Right cardiac atrium (tissue), 5 donors: ENCODE measurements around the gene VGF. TPM values are rescaled to one million over a fixed set of nuclear protein-coding genes. Genes with fewer than 3 reads are reported as not detected.
"Not testable (repeated sequence)": the region's sequence is repeated elsewhere in the genome, so short reads cannot be mapped to it uniquely, and the experiment has no call there.

Experiments
- ATAC-seq, 2 donors: fragments of 200-7000 bp; cut with Tn5 transposase; one replicate each; pipeline versions ENCODE4 v1.8.0 to v1.9.1; 2020; ENCODE audit warnings: moderate library complexity in 2 of 2, mild to moderate bottlenecking in 1 of 2
- DNase-seq, 3 donors: peaks; one replicate each; pipeline ENCODE4 v3.0.0-alpha.2; 2020
- H3K27ac ChIP-seq: one replicate; pipeline ENCODE4 v1.5.1; 2013; ENCODE audit warnings: mild to moderate bottlenecking, low read length, control low read depth, moderate library complexity
- H3K27me3 ChIP-seq: one replicate; pipeline ENCODE4 v1.6.1; 2013; ENCODE audit not compliant: control insufficient read depth, insufficient read depth
- H3K4me1 ChIP-seq: one replicate; pipeline ENCODE4 v1.6.1; 2013; ENCODE audit warnings: low read length; ENCODE audit not compliant: control insufficient read depth, insufficient read depth
- H3K4me3 ChIP-seq: one replicate; pipeline ENCODE4 v1.5.1; 2013; ENCODE audit warnings: low read length, control low read depth
- H3K9me3 ChIP-seq: one replicate; pipeline ENCODE4 v1.6.1; 2013; ENCODE audit warnings: low read length; ENCODE audit not compliant: control insufficient read depth
- WGBS: extraction: QIAGEN DNeasy Blood & Tissue Kit; methylation state at CpG from one replicate; pipeline ENCODE4 v1.1.7; 2013; 5-methylcytosine and 5-hydroxymethylcytosine counted together
- intact Hi-C, 4 donors: fragments of 100-400 bp; cut with DNase I; formaldehyde crosslinking; loops; one replicate each; pipeline versions ENCODE4 v1.11.0 to v1.14.0; 2022 to 2023
- long read RNA-seq, 4 donors: library from polyadenylated mRNA; unstranded; transcript quantifications; one replicate each; pipeline ENCODE4 v2.0.0, GENCODE V29; 2020 to 2021
- polyA plus RNA-seq: library from polyadenylated mRNA; stranded (reverse); fragments of 200-250 nt; gene quantifications from one replicate; pipeline ENCODE4 v1.2.3, GENCODE V29; 2013
- total RNA-seq, 4 donors: library from RNA; stranded (reverse); fragmentation: NEBNext Ultra II Directional; extraction: Animal tissue kit (Norgen Biotek cat#: 25700); gene quantifications; one replicate each; pipeline ENCODE4 v1.2.1, GENCODE V29; 2021
- donor health status: healthy with polysubstance abuse.
- donor health status: DM: no; HTN: yes; CAD: no.
- donor health status: DM: no; HTN: no; CAD: no.
- donor health status: DM: no; HTN: yes; CAD: no; lungs with severe emphysema.
- donor health status: DM: yes; HTN: yes; CAD: no.

VGF gene
- total RNA-seq, result not detected
- polyA plus RNA-seq, result 0.07 TPM
- long read RNA-seq, donor 1, result 0 reads
- long read RNA-seq, donor 2, result 0 reads
- long read RNA-seq, donor 3, result 0 reads
- long read RNA-seq, donor 4, result 0 reads

DNA sequence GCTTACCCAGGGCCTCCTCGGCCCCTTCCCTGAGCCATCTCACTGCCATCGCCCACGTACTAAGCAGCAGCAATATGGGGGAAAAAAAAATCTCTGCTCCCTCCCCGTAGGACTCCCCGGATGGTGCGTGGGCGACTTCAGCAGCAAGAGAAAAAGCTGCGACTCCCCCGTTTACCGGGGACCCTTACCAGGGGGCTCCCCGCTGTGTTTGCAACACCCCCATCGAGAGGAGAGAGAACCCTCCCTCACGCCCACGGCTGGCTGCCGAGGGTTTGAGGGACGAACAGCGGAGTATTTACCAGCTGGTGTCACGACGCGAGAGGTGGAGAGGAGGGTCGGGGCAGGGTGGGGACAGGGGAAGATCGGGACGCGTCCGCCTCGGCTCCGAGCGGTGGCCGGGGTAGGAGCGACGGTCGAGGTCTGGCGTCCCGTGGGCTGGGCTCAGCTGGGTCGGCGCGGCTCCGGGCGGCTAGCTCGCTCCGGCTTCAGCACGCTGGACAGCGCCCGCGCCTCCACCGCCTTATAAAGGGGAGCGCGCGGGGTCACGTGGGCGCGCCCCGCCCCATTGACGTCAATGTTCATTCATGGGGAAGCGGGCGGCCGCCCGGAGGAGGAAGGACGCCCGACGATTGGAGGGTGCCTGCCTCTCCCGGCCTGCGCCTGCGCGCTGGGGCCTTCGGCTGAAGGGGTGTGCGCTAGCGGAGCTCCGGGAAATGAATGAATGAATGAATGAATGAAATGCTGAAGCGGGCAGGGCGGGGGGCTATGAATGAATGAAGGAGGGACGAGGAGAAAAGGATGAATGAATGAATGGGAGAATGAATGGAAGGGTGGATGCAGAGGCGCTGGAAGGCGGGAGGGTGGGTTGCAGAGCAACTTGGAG is at the start of gene VGF:
Gene VGF, minus strand, starts transcription at position 495 of the 883 bp plus-strand sequence. CDS start 726 bp downstream, outside the sequence.
- WGBS, result 2% methylated on average over 74 of the region's 74 CpGs
- ATAC-seq (peak; percentile 89 to 92), DNase-seq (peak; percentile 96 to 98 (median 97))
- Histone ChIP-seq H3K27me3 (no peaks in the 10 kb centered on the region), H3K4me1 (peaks cover 6% of the 10 kb centered on the region), H3K27ac (no peak within 1 kb of the TSS), H3K4me3 (peak within 1 kb of the TSS; percentile 12), H3K9me3 (no peaks in the 10 kb centered on the region)
- intact Hi-C loops, result loop anchor here in 1 of 4 donors (10.0 kb wide), 1 partner anchor 271 kb away; the partner anchor contains the start of gene ACHE

DNA sequence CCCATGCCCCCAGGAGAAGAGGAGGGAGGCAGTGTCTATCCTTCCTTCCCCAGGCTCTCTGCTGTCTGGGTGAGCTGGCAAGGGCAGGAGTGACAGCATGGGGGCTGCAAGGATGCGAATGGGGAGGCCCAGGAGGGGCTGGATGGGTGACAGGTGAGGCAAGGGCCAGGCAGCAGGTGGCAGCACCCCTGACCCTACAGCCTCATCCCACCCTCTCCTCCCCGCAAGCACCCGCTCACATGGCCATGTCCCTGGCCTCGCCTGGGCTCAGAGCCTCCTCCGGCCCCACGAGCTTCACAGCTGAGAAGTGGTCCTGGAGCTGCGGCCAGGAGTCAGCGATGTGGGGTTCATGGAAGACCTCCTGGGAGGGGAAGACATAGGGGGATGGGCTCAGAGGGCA is 46.6 kb upstream of the VGF start:
- no peaks in the 10 kb centered on the region for H3K9me3 ChIP-seq
- ATAC-seq, result no peak
- 90% methylated on average over 8 of the region's 8 CpGs for WGBS
- peak in 1 of 3 donors; percentile 24 for DNase-seq
- intact Hi-C loops, result no loop called here
- H3K4me1 ChIP-seq, result no peaks in the 10 kb centered on the region
- no peak overlapping the region for H3K4me3 ChIP-seq
- H3K27ac ChIP-seq, result no peak overlapping the region
- H3K27me3 ChIP-seq, result no peaks in the 10 kb centered on the region

DNA sequence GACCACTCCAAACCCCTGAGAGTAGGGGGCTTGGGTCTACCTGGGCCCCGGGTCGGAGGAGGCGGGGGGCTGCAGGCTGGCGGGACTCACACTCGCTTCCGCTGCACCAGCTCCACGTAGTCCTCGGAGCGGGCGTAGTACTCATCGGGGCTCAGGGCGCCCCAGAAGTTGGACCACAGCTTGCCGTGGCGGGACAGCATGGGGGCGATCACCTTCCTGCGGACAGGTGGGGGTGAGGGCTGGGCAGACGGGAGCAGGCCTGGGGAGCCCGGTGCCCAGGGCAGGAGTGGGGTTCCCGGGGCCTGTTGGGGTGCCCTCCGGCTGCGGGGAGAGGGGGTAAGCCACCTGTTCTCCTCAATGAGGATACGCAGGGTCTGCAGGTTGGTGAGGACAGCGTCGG is 46.1 kb upstream of the VGF start:
- ATAC-seq, result no peak
- peak in 1 of 3 donors; percentile 54 for DNase-seq
- Histone ChIP-seq H3K27me3 (no peaks in the 10 kb centered on the region), H3K4me3 (no peak overlapping the region), H3K27ac (no peak overlapping the region), H3K4me1 (no peaks in the 10 kb centered on the region), H3K9me3 (no peaks in the 10 kb centered on the region)
- intact Hi-C loops, result no loop called here
- WGBS, result 97% methylated on average over 24 of the region's 24 CpGs

DNA sequence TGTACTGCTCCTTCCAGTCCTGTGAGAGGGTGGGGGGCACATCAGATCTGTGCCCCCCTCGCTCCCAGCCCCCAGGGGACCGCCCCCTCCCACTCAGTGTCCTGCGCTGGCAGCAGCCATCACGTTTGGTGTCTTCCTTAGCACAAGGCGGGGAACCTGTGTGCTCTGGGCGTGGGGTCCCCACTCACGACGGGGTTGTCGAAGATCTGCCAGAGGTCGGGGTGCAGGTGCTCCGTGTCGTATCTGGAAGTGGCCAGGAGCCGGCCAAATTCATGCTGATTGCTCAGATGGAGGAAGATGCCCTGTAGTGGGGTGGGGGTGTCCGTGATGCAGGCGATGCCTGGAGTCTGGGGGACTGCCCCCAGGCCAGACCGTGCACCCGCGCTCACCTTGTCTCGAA is 44.8 kb upstream of the VGF start:
- no peak overlapping the region for H3K4me3 ChIP-seq
- no peak overlapping the region for H3K27ac ChIP-seq
- 92% methylated on average over 19 of the region's 19 CpGs for WGBS
- DNase-seq (peak in 1 of 3 donors; percentile 33), ATAC-seq (no peak)
- intact Hi-C loops, result no loop called here
- no peaks in the 10 kb centered on the region for H3K27me3 ChIP-seq
- H3K4me1 ChIP-seq, result no peaks in the 10 kb centered on the region
- H3K9me3 ChIP-seq, result no peaks in the 10 kb centered on the region

DNA sequence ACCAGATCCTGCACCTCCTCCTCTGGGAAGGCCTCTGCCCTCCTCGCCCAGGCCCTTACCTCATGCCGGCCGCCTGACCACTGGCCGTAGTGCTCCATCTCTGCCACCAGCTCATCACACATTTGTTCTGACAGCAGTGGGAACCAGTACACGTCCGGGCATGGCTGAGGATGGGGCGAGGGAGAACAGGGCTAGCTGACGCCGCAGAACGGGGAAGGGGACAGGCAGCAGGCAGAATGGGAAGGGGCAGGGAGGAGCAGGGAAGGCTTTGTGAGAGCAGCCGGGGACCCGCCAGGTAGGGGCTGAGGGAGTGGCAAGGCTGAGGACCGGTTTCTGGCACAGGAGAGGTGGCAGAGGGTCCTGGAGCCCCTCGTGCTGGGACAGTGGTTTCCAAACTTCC is 43.4 kb upstream of the VGF start:
- DNase-seq (peak in 1 of 3 donors; percentile 29), ATAC-seq (no peak)
- whole genome bisulfite sequencing, result 92% methylated on average over 14 of the region's 14 CpGs

DNA sequence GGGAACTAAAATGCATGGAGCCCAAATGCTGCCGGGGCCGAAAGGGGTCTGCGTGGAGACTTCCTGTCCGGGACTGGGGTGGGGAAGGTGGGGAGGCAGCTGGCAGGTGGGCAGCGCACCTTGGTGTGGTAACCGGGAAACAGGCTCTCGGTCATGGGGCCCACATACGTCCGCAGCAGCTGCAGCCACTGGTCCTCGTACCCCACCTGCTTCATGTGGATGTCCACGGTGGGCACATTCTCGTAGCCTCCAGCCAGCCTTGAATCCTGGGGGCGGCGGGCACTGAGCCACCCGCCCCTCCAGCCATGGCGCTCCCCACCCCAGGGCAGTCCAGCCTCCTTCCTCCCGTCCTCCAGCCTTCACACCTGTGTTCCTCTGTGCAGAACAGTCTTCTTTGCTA is 42.1 kb upstream of the VGF start:
- DNase-seq (peak in 1 of 3 donors; percentile 45), ATAC-seq (no peak)
- Histone ChIP-seq H3K4me3 (no peak overlapping the region), H3K27me3 (no peaks in the 10 kb centered on the region), H3K9me3 (no peaks in the 10 kb centered on the region), H3K4me1 (no peaks in the 10 kb centered on the region), H3K27ac (no peak overlapping the region)
- WGBS, result 92% methylated on average over 17 of the region's 17 CpGs
- intact Hi-C loops, result no loop called here

More for the DNA sequence above, 43.4 kb upstream of the VGF start:
- intact Hi-C loops, result no loop called here
- H3K27ac ChIP-seq, result no peak overlapping the region
- H3K4me3 ChIP-seq, result no peak overlapping the region
- H3K9me3 ChIP-seq, result no peaks in the 10 kb centered on the region
- no peaks in the 10 kb centered on the region for H3K27me3 ChIP-seq
- H3K4me1 ChIP-seq, result no peaks in the 10 kb centered on the region

DNA sequence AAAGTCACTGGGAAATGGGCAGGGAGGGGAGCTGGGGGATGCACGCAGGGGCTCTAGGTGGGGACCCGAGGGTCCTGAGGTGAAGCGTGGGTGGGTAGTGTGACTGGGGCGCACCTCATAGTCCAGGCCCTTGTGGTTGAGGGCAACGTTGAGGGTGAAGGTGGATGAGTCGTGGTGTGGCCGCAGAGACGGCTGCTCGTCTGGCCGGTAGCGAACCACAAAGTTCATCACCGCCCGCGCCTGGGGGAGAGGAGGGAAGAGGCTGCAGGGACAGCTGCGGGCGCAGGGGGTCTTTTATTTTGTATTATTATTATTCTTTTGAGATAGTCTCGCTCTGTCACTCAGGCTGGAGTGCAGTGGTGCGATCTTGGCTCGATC is 41.3 kb upstream of the VGF start:
- Histone ChIP-seq H3K9me3 (no peaks in the 10 kb centered on the region), H3K4me1 (no peaks in the 10 kb centered on the region), H3K4me3 (no peak overlapping the region), H3K27me3 (no peaks in the 10 kb centered on the region), H3K27ac (no peak overlapping the region)
- ATAC-seq, result no peak
- peak in 1 of 3 donors; percentile 30 for DNase-seq
- 93% methylated on average over 19 of the region's 19 CpGs for WGBS
- intact Hi-C loops, result no loop called here

DNA sequence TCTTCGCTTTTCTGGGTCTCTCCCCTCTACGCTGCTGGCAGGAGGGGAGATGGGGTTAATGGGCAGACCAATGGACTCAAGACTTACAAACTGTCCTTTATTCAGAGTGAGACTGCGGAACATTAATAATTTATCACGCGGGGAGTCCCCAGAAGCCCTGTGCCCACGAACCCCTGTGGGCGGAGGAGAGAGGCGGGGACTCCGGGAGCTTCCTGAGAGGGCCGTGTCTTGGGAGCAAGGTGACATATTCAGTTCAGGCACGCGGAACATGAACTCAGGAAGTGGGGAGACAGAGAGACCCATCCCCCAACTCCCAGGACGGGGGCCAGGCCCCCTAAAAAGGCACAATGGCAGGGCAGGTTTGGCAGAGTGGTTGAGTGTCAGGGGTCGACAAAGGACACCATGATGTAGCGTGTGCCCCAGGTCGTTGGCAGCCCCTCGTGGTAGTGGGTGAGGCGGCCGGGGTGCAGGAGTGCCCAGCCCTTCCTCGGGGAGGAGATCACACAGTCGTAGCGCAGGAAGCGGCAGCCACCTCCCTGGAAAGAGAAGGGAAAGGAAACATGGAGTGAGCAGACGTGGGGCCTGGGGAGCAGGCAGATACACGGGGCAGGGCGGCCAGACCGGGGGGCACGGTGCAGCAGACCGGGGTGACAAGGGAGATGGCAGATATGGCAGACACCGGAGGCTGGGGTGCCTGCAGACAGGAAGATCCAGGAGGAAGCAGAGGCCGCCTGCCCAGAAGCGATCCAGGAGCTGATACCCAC is 40.7 kb upstream of the VGF start:
- H3K4me1 ChIP-seq, result no peaks in the 10 kb centered on the region
- H3K27ac ChIP-seq, result no peak overlapping the region
- H3K27me3 ChIP-seq, result no peaks in the 10 kb centered on the region
- no peaks in the 10 kb centered on the region for H3K9me3 ChIP-seq
- intact Hi-C loops, result no loop called here
- no peak overlapping the region for H3K4me3 ChIP-seq
- DNase-seq (peak in 1 of 3 donors; percentile 34), ATAC-seq (no peak)
- WGBS, result 84% methylated on average over 32 of the region's 32 CpGs

DNA sequence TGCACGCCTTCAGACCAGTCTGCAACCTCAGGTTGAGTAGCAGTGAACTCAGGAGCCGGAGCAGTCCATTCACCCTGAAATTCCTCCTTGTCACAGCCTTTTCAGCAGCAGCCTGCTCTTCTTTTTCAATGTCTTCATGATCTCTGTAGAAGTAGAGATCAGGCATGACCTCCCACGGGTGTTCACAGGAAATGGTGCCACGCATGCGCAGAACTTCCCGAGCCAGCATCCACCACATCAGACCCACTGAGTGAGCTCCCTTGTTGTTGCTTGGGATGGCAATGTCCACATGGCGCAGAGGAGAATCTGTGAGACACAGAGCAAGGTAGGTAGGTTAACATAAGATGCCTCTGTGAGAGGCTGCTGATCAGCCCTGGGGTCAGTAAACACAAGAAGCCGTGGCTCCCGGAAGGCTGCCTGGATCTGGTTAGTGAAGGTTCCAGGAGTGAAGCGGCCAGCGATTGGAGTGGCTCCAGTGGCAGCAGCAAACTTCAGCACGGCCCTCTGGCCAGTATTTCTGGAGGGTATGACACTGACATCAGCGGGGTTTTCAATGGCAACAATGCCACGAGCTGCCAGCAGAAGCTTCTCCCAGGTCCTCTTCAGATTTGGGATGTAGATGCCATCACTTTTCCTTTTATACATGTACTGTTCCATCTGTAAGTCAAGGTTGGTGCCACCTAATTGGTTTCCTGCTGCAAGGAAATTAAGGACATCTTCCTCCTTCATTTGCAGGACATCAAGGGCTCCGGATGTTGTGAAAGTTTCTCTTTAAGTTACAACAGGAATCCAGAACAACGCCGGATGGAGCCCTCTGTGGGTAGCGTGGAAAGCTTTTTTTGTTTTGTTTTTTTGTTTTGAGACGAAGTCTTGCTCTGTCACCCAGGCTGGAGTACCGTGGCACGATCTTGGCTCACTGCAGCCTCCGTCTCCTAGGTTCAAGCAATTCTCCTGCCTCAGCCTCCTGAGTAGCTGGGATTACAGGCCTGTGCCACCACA is 38.7 kb upstream of the VGF start:
- H3K27ac ChIP-seq, ATAC-seq, intact Hi-C loops, H3K4me1 ChIP-seq, H3K4me3 ChIP-seq, H3K9me3 ChIP-seq, H3K27me3 ChIP-seq: not testable (repeated sequence)
- WGBS, result 58% methylated on average over 22 of the region's 22 CpGs
- peak in 1 of 3 donors; percentile 53 for DNase-seq

DNA sequence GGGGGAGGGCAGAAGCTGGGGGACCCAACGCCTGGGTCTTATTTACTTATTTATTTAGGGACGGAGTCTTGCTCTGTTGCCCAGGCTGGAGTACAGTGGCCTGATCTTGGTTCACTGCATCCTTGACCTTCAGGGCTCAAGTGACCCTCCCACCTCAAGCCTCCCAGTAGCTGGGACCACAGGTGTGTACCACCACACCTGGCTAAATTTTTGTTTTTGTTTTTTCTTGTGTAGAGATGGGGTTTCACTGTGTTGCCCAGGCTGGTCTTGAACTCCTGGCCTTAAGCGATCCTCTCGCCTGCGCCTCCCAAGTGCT is 37.2 kb upstream of the VGF start:
- Histone ChIP-seq H3K4me3 (no peak overlapping the region), H3K27me3 (no peaks in the 10 kb centered on the region), H3K9me3 (no peaks in the 10 kb centered on the region), H3K4me1 (no peaks in the 10 kb centered on the region), H3K27ac (no peak overlapping the region)
- ATAC-seq (no peak), DNase-seq (no peak)
- 87% methylated on average over 5 of the region's 5 CpGs for WGBS
- intact Hi-C loops, result no loop called here
